Ishikawa (cell line): ENCODE data around the gene DGKZ.

Source experiments
- CREB1 ChIP-seq: IDR thresholded peaks from 2 replicates; pipeline ENCODE4 v1.6.1; 2012; ENCODE audit warnings: low read depth
- MAX ChIP-seq: IDR thresholded peaks from 2 replicates; pipeline ENCODE4 v1.6.1; 2012
- NFIC ChIP-seq: IDR thresholded peaks from 2 replicates; pipeline ENCODE4 v1.6.1; 2012
- RAD21 ChIP-seq: IDR thresholded peaks from 2 replicates; pipeline ENCODE4 v1.6.1; 2012; ENCODE audit warnings: low read depth
- REST ChIP-seq: IDR thresholded peaks from 2 replicates; pipeline ENCODE4 v1.6.1; 2012; ENCODE audit warnings: low read depth, mild to moderate bottlenecking
- TEAD4 ChIP-seq: IDR thresholded peaks from 2 replicates; pipeline ENCODE4 v1.6.1; 2012

GRCh38 chr11:46427364-46427763 is 80.1 kb downstream of the DGKZ start:
- TF ChIP-seq CREB1 (no peak), REST (no peak), RAD21 (no peak), NFIC (no peak), MAX (no peak), TEAD4 (no peak)
